ENCODE measurements around the gene NRBF2. TPM values are rescaled to one million over a fixed set of nuclear protein-coding genes. Genes with fewer than 3 reads are reported as not detected.

The NRBF2 gene
- total and polyA plus RNA-seq, 2 donors (not counting 1 experiment from before 2014, with no cell fraction given) = 8.3 to 24.6 TPM

GRCh38 chr10:63140077-63140476 lies 6.9 kb downstream of the NRBF2 start:
- no peak overlapping the region for H2AFZ ChIP-seq (ENCODE audit: insufficient read depth, low read depth, low read length, poor library complexity, severe bottlenecking)
- H4K20me1 ChIP-seq (ENCODE audit: control insufficient read depth, insufficient read depth, low read length, poor library complexity, severe bottlenecking) = peaks cover 84% of the 10 kb centered on the region
- ChIA-PET POLR2A (no interaction called here), CTCF (interaction anchor here (0.6 to 5.1 kb wide), 5 partner anchors 10 to 703 kb away, joined by 3 to 35 read pairs (median 3); no protein-coding TSS in a partner anchor)
- intact Hi-C loops (cut with micrococcal nuclease) = no loop called here
- peaks cover 100% of the 10 kb centered on the region for H3K79me2 ChIP-seq (ENCODE audit: control insufficient read depth, insufficient read depth, low read length)
- H3K9ac ChIP-seq (ENCODE audit: low read length) = no peak overlapping the region
- no peak overlapping the region for H3K4me3 Mint-ChIP-seq
- no peak overlapping the region for H3K4me2 ChIP-seq (replicated peaks; ENCODE audit: low read depth, low read length, poor library complexity, severe bottlenecking)
- H3K9me3 ChIP-seq (ENCODE audit: control extremely low read depth in 1 of 3, control insufficient read depth in 2 of 3, insufficient read depth in 1 of 3, low read length in 2 of 3) = no peaks in the 10 kb centered on the region
- ATAC-seq (ENCODE audit: low read depth) = no peak
- peaks cover 17 to 18% of the 10 kb centered on the region in 2 donors for H3K4me1 ChIP-seq (ENCODE audit: control insufficient read depth in 2 of 2, insufficient read depth in 2 of 2, low read length in 2 of 2)
- H3K27me3 Mint-ChIP-seq = no peaks in the 10 kb centered on the region
- H3K27me3 ChIP-seq (replicated peaks in 1 of 4; ENCODE audit: control extremely low read depth in 1 of 4, control insufficient read depth in 3 of 4, insufficient read depth in 4 of 4, low read length in 3 of 4) = no peaks in the 10 kb centered on the region
- H3K27ac Mint-ChIP-seq = no peak overlapping the region
- peaks cover 65% of the 10 kb centered on the region for H3K4me1 Mint-ChIP-seq
- no peak overlapping the region for H3K4me3 ChIP-seq (ENCODE audit: control extremely low read depth in 1 of 5, extremely low read depth in 1 of 5, insufficient read depth in 1 of 5, low read depth in 2 of 5, low read length in 4 of 5)
- H3K36me3 ChIP-seq (replicated peaks in 1 of 2; ENCODE audit: control extremely low read depth in 1 of 2, control insufficient read depth in 1 of 2, extremely low read depth in 1 of 2, insufficient read depth in 2 of 2, low read length in 1 of 2) = peaks cover 0 to 29% of the 10 kb centered on the region in 2 experiments
- no peak for DNase-seq
- no CpG with 5 or more reads among the region's 3 CpGs for WGBS (ENCODE audit: insufficient coverage)
- H3K9me3 Mint-ChIP-seq (ENCODE audit: insufficient read depth) = no peaks in the 10 kb centered on the region
- TF ChIP-seq, protein P1, sequence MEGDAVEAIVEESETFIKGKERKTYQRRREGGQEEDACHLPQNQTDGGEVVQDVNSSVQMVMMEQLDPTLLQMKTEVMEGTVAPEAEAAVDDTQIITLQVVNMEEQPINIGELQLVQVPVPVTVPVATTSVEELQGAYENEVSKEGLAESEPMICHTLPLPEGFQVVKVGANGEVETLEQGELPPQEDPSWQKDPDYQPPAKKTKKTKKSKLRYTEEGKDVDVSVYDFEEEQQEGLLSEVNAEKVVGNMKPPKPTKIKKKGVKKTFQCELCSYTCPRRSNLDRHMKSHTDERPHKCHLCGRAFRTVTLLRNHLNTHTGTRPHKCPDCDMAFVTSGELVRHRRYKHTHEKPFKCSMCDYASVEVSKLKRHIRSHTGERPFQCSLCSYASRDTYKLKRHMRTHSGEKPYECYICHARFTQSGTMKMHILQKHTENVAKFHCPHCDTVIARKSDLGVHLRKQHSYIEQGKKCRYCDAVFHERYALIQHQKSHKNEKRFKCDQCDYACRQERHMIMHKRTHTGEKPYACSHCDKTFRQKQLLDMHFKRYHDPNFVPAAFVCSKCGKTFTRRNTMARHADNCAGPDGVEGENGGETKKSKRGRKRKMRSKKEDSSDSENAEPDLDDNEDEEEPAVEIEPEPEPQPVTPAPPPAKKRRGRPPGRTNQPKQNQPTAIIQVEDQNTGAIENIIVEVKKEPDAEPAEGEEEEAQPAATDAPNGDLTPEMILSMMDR (IDR thresholded peaks at IDR 0.05) = no peak
- no peak for TF ChIP-seq EZH2 (IDR thresholded peaks at IDR 0.05; ENCODE audit: borderline replicate concordance, insufficient read depth, low read depth, low read length, poor library complexity, severe bottlenecking)
- no peak overlapping the region for H3K27ac ChIP-seq (ENCODE audit: low read length in 2 of 2)

- Histone ChIP-seq H3K9ac (ENCODE audit: low read length) (no peak overlapping the region), H3K27ac (ENCODE audit: low read length in 2 of 2) (no peak overlapping the region), H3K4me2 (replicated peaks; ENCODE audit: low read depth, low read length, poor library complexity, severe bottlenecking) (no peak overlapping the region), H3K79me2 (ENCODE audit: control insufficient read depth, insufficient read depth, low read length) (peaks cover 99% of the 10 kb centered on the region), H3K4me3 (ENCODE audit: control extremely low read depth in 1 of 5, extremely low read depth in 1 of 5, insufficient read depth in 1 of 5, low read depth in 2 of 5, low read length in 4 of 5) (no peak overlapping the region), H4K20me1 (ENCODE audit: control insufficient read depth, insufficient read depth, low read length, poor library complexity, severe bottlenecking) (peaks cover 78% of the 10 kb centered on the region), H3K36me3 (replicated peaks in 1 of 2; ENCODE audit: control extremely low read depth in 1 of 2, control insufficient read depth in 1 of 2, extremely low read depth in 1 of 2, insufficient read depth in 2 of 2, low read length in 1 of 2) (peaks cover 2 to 29% of the 10 kb centered on the region in 2 experiments), H3K9me3 (ENCODE audit: control extremely low read depth in 1 of 3, control insufficient read depth in 2 of 3, insufficient read depth in 1 of 3, low read length in 2 of 3) (no peaks in the 10 kb centered on the region), H3K4me1 (ENCODE audit: control insufficient read depth in 2 of 2, insufficient read depth in 2 of 2, low read length in 2 of 2) (peaks cover 4 to 12% of the 10 kb centered on the region in 2 donors), H2AFZ (ENCODE audit: insufficient read depth, low read depth, low read length, poor library complexity, severe bottlenecking) (no peak overlapping the region), H3K27me3 (replicated peaks in 1 of 4; ENCODE audit: control extremely low read depth in 1 of 4, control insufficient read depth in 3 of 4, insufficient read depth in 4 of 4, low read length in 3 of 4) (no peaks in the 10 kb centered on the region)
- whole genome bisulfite sequencing (ENCODE audit: insufficient coverage) = 93% methylated on average over 2 of the region's 6 CpGs
- DNase-seq (no peak), ATAC-seq (ENCODE audit: low read depth) (no peak)
- Mint-ChIP-seq H3K27me3 (no peaks in the 10 kb centered on the region), H3K4me3 (no peak overlapping the region), H3K27ac (no peak overlapping the region), H3K4me1 (peaks cover 62% of the 10 kb centered on the region), H3K9me3 (ENCODE audit: insufficient read depth) (no peaks in the 10 kb centered on the region)
- TF ChIP-seq, protein P1 (IDR thresholded peaks at IDR 0.05) = no peak
- no peak for TF ChIP-seq EZH2 (IDR thresholded peaks at IDR 0.05; ENCODE audit: borderline replicate concordance, insufficient read depth, low read depth, low read length, poor library complexity, severe bottlenecking)
- intact Hi-C loops (cut with micrococcal nuclease) = no loop called here
- CTCF ChIA-PET = interaction anchor here (1.1 to 5.9 kb wide), 3 partner anchors 15 to 58 kb away, joined by 4 to 56 read pairs (median 13); no protein-coding TSS in a partner anchor
- POLR2A ChIA-PET = no interaction called here
Measured at GRCh38 chr10:63142136-63142535, 9.0 kb downstream of the NRBF2 start.
